Dendritic cell treated with granulocyte-macrophage colony-stimulating factor and Interleukin-4, amounts not matched to agents 40 ng/mL and 50 ng/mL, for 4 days (primary cell): Measurements from ENCODE around the gene SOX12.
"Not testable (repeated sequence)": the region's sequence is repeated elsewhere in the genome, so short reads cannot be mapped to it uniquely, and the experiment has no call there.

Experiments
- H3K27ac Mint-ChIP-seq: one replicate; pipeline ENCODE4 v1.8.0; 2022; ENCODE audit warnings: mild to moderate bottlenecking, mixed read lengths
- H3K27me3 Mint-ChIP-seq: one replicate; pipeline ENCODE4 v1.8.0; 2022; ENCODE audit warnings: mild to moderate bottlenecking, mixed read lengths
- H3K36me3 Mint-ChIP-seq: one replicate; pipeline ENCODE4 v1.8.0; 2022; ENCODE audit warnings: low read depth, mixed read lengths
- H3K4me1 Mint-ChIP-seq: one replicate; pipeline ENCODE4 v1.8.0; 2022; ENCODE audit warnings: low read depth, mixed read lengths
- H3K4me3 Mint-ChIP-seq: one replicate; pipeline ENCODE4 v1.8.0; 2022; ENCODE audit warnings: mild to moderate bottlenecking, moderate library complexity, mixed read lengths
- H3K9me3 Mint-ChIP-seq: one replicate; pipeline ENCODE4 v1.8.0; 2022; ENCODE audit warnings: mixed read lengths
- intact Hi-C: fragments of 100-400 bp; cut with micrococcal nuclease; formaldehyde crosslinking; loops from one replicate; pipeline ENCODE4 v1.15.0; 2022

Gene SOX12

DNA sequence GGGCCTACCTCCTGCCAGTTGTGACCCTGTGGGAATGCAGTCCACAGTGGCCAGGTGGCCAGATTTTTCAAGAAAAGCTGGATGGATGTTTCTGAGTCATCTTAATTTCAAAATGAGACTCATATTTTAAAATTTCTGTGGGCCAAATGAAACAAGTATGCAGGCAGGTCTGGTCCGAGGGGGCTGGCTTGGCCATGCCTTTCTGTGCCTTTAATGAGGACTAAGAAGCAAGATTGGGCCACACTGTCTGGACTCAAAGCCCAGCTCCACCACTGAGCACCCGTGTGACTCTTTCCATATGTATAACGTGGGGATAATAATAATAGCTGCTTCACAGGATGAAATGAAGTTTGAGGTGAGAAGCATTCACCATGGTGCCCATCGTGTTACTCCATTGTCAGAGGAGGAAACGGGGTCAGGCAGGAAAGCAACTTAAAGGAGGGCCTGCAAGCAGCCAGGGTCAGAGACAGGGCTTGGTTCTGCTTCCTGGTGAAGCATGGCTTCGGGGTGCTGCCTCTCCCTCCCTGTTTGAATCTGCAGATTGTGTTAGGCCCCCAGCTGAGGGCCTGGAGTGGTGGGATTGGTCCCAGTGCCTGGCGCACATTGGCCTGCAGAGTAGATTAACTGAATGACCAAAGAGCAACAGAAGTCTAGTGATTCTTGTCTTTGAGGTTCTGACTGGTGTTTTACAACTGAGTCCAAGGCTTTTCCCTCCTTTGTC, 3.8 kb downstream of the SOX12 start:
- Mint-ChIP-seq H3K27me3 (peaks cover 21% of the 10 kb centered on the region), H3K4me3 (no peak overlapping the region), H3K36me3 (no peaks in the 10 kb centered on the region), H3K9me3 (no peaks in the 10 kb centered on the region), H3K27ac (no peak overlapping the region), H3K4me1 (peaks cover 62% of the 10 kb centered on the region)
- intact Hi-C loops = no loop called here

DNA sequence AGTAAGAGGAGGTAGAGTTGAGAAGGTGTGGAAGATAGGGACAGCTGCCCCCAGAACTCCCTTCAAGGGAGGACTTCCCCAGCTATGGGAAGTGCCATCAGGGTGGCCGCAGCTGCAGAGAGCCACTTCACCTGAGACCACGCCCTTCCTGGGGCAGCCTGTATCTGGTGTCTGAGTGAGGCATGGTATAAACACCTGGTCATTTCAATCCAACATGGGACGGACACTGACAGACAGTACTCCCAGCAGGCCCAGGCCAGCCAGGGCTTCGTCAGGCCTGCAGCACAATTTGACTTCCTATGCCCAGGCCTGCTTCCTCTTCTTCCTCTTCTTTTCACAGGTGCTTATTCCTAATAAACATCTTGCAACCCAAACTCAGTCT, 4.5 kb downstream of the SOX12 start:
- intact Hi-C loops = loop anchor here (2.0 to 10.0 kb wide), 2 partner anchors 55 to 121 kb away; no protein-coding TSS in a partner anchor
- H3K36me3 Mint-ChIP-seq = no peaks in the 10 kb centered on the region
- peaks cover 21% of the 10 kb centered on the region for H3K27me3 Mint-ChIP-seq
- H3K4me1 Mint-ChIP-seq = peaks cover 58% of the 10 kb centered on the region
- no peak overlapping the region for H3K27ac Mint-ChIP-seq
- H3K9me3 Mint-ChIP-seq = no peaks in the 10 kb centered on the region
- no peak overlapping the region for H3K4me3 Mint-ChIP-seq

DNA sequence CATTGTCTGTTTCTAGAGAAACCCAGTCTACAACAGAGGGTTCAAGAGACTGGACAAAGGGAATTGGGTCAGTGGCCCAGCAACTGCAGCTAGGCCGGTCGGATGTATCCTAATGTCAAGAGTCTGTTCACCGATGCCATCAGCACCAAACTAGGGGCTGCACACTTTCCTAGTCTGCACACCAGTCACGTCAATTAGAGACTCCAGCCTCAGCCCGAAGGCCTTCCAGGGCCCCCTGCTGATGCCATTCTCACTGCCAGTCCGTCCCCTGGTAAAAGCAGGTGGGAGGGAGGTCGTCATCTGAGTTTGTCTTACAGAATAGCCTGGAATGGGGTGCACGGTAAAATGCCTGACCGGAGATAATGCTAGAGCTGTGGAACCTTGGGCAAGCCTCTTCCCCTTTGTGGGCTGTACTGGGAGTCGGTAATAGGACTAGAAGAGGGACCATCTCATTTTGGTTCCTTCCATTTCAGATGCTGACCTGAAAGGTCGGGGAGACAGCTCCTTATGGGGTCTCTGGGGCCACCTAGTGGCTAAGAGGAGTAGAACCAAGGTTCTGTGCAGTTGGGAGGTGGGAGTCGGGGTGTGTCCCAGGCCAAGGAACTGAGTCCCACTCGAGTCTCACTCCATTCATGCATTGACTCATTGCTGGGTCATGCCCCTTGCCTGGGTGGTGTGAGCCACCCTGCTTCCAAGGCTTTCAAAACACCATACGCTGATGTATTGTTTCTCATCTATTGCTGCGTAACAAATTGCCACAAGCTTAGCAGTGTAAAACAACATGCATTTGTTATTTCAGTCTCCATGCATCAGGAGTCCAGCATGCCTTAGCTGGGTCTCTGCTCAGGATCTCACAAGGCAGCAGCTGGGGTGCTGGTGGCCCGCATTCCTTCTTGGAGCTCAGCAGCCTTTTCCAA, 5.1 kb downstream of the SOX12 start:
- intact Hi-C loops = loop anchor here (2.0 to 10.0 kb wide), 2 partner anchors 56 to 122 kb away; no protein-coding TSS in a partner anchor
- no peak overlapping the region for H3K4me3 Mint-ChIP-seq
- peaks cover 21% of the 10 kb centered on the region for H3K27me3 Mint-ChIP-seq
- H3K27ac Mint-ChIP-seq = no peak overlapping the region
- no peaks in the 10 kb centered on the region for H3K9me3 Mint-ChIP-seq
- peaks cover 58% of the 10 kb centered on the region for H3K4me1 Mint-ChIP-seq
- H3K36me3 Mint-ChIP-seq = no peaks in the 10 kb centered on the region

DNA sequence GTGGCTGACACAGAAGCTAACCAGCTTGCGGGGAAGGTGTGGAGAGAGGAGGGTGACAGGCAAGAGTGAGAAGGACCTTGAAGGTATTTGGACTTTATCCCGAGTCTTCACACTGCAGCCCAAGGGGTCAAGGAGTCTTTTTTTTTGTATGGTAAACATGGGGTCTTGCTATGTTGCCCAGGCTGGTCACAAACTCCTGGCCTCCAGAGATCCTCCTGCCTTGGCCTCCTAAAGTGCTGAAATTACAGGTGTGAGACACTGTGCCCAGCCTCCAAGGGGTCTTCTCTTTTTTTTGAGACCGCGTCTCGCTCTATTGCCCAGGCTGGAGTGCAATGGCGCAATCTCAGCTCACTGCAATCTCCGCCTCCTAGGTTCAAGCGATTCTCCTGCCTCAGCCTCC, 9.2 kb downstream of the SOX12 start:
- no peaks in the 10 kb centered on the region for H3K36me3 Mint-ChIP-seq
- intact Hi-C loops = loop anchor here (10.0 kb wide), 1 partner anchor 60 kb away; no protein-coding TSS in a partner anchor

DNA sequence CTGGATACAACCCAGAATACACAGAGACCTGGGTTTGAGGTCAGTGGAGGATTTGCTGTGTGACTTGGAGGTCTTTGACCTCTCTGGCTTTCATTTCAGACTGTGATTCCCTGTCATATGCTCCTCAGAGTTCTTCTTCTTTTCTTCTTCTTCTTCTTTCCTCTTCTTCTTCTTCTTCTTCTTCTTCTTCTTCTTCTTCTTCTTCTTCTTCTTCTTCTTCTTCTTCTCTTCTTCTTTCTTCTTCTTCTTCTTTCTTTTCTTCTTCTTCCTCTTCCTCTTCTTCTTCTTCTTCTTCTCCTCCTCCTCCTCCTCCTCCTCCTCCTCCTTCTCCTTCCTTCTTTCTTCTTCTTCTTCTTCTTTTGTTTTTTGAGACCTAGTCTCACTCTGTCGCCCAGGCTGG, 10.7 kb downstream of the SOX12 start:
- Mint-ChIP-seq H3K27ac (peak overlapping the region; percentile 45), H3K4me1 (peaks cover 38% of the 10 kb centered on the region)
- not testable (repeated sequence) for H3K9me3 Mint-ChIP-seq, H3K4me3 Mint-ChIP-seq, H3K27me3 Mint-ChIP-seq, H3K36me3 Mint-ChIP-seq
- intact Hi-C loops = loop anchor here (10.0 kb wide), 1 partner anchor 61 kb away; no protein-coding TSS in a partner anchor

More for the DNA sequence above, 9.2 kb downstream of the SOX12 start:
- no peak overlapping the region for H3K27ac Mint-ChIP-seq
- H3K27me3 Mint-ChIP-seq = no peaks in the 10 kb centered on the region
- H3K9me3 Mint-ChIP-seq = peaks cover 9% of the 10 kb centered on the region
- H3K4me3 Mint-ChIP-seq = no peak overlapping the region
- H3K4me1 Mint-ChIP-seq = peaks cover 53% of the 10 kb centered on the region

DNA sequence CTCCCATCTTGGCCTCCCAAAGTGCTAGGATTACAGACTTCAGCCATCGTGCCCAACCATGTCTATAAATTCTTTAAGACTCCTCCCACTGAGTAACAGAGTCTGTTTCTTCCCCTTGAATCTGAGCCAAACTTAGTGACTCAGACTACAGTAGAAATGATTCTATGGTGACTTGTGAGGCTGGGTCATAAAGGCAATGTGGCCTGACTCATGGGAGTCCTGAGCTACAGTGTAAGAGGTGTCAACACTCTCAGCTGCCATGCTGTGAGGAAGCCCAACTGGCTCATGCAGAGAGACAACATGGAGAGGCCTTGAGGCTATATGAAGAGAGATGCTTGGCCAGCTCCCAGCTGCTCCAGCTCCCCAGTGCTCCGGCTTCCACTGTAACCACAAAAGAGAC, 16.3 kb downstream of the SOX12 start:
- Mint-ChIP-seq H3K9me3 (peaks cover 21% of the 10 kb centered on the region), H3K27ac (no peak overlapping the region), H3K36me3 (peaks cover 13% of the 10 kb centered on the region), H3K27me3 (peaks cover 9% of the 10 kb centered on the region), H3K4me1 (peaks cover 24% of the 10 kb centered on the region), H3K4me3 (no peak overlapping the region)
- intact Hi-C loops = no loop called here

DNA sequence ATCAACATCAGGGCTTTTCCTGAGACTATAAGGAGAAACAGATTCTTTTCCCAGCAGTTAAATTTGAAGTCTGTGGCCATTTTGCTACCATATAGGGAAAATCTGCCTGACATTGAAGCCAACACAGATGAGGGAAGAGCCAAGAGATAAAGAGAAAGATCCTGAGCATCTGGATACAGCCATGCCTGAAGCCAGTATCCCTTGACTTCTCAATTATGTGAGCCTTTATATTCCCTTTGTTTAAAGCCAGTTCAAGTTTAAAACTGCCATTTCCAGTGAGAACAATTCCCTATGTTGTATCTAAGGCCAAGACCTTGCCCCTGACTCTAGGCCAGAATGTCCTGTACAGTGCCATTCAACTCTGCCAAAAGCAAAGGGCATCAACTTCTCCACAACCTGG, 17.8 kb downstream of the SOX12 start:
- intact Hi-C loops = no loop called here
- Mint-ChIP-seq H3K36me3 (peaks cover 18% of the 10 kb centered on the region), H3K27ac (no peak overlapping the region), H3K27me3 (peaks cover 13% of the 10 kb centered on the region), H3K4me3 (no peak overlapping the region), H3K4me1 (peaks cover 16% of the 10 kb centered on the region), H3K9me3 (peaks cover 21% of the 10 kb centered on the region)

DNA sequence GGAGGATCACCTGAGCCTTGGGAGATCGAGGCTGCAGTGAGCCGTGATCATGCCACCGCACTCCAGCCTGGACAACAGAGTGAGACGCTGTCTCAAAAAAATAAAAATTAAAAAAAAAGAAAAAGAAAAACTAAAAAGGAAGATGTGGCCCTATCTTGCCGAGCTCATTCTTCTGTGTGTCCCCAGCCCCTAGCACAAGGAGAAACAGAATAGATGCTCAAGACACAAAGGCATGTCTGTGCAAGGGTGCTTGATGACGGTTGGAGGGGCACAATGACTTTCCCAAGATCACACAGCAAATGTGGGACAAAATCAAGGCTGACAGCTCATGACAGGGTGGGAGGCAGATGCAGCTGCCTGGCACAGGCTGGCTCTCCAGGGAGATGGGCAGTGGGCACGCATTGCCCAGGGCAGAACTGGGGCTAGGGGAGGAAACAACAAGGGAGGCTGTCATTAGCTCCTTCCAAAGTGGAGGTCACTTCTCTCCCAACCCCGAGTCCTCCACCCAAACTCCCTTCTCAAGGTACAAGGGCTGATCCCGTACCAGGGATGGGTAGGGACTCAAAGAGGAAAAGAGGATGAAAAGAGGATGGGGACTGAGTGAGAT, 20.8 kb downstream of the SOX12 start:
- Mint-ChIP-seq H3K4me1 (peaks cover 21% of the 10 kb centered on the region), H3K4me3 (peak overlapping the region; percentile 77), H3K27ac (peak overlapping the region; percentile 80), H3K36me3 (peaks cover 22% of the 10 kb centered on the region), H3K27me3 (peaks cover 17% of the 10 kb centered on the region), H3K9me3 (peaks cover 21% of the 10 kb centered on the region)
- intact Hi-C loops = no loop called here

DNA sequence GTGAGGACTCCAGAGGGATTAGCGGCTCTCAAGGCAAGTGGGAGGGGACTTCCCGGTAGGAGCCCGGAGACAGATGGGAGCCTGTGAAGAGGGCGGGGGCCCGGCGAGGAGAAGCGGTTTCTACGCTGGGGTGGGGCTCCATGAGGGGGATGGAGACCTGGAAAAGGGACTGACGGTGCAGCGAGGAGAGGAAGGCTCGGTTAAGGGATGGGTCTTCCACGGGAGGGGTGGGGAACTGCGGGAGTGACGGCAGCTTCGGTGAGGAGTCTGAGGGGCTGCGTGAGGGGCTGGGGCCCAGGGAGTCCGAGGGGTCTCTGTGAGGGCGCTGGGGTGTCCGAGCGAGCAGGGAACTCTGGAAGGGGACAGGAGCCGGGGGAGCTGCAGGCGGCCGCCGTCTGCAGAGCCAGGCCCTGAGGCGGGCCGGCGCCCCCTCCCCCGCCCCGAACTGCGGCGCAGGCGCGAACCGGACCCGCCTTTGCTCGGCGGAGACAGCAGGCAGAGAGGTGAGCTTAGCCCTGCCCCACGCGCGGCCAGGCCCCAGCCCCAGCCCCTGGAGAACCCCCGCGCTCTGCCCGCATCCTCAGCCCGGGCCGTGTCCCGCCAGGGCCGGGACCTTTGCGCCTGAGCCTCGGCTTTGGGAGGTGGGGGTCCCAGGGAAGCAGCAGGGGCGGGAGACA, 21.4 kb downstream of the SOX12 start, which contains the start of gene NRSN2:
TSS of gene NRSN2 (plus strand) at position 472 of the 677 bp plus-strand sequence. CDS start 2,533 bp downstream, outside the sequence.
- H3K27ac Mint-ChIP-seq = peak within 1 kb of the TSS; percentile 80
- peaks cover 16% of the 10 kb centered on the region for H3K9me3 Mint-ChIP-seq
- intact Hi-C loops = no loop called here
- H3K4me1 Mint-ChIP-seq = peaks cover 21% of the 10 kb centered on the region
- peak within 1 kb of the TSS; percentile 99 for H3K4me3 Mint-ChIP-seq
- peaks cover 17% of the 10 kb centered on the region for H3K27me3 Mint-ChIP-seq
- peaks cover 19% of the 10 kb centered on the region for H3K36me3 Mint-ChIP-seq

DNA sequence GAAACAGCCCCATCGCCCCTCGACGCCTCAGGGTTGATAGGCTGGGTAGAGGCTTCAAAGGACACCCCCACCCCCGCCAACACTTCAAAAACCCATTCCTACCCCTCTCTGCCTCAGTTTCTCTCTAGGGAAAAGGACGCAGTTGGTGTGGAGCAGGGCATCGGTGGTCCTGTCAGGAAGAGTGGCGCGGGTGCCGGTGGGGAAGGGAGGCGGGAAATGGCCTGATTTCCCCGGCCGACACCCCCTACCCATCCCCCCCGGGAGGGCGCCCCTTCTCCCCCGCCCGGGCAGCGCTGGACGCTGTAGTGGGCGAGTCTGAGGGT, 21.9 kb downstream of the SOX12 start:
- peaks cover 21% of the 10 kb centered on the region for H3K4me1 Mint-ChIP-seq
- intact Hi-C loops = no loop called here
- peaks cover 16% of the 10 kb centered on the region for H3K36me3 Mint-ChIP-seq
- peak overlapping the region; percentile 99 for H3K4me3 Mint-ChIP-seq
- peak overlapping the region; percentile 80 for H3K27ac Mint-ChIP-seq
- peaks cover 17% of the 10 kb centered on the region for H3K27me3 Mint-ChIP-seq
- H3K9me3 Mint-ChIP-seq = peaks cover 11% of the 10 kb centered on the region

DNA sequence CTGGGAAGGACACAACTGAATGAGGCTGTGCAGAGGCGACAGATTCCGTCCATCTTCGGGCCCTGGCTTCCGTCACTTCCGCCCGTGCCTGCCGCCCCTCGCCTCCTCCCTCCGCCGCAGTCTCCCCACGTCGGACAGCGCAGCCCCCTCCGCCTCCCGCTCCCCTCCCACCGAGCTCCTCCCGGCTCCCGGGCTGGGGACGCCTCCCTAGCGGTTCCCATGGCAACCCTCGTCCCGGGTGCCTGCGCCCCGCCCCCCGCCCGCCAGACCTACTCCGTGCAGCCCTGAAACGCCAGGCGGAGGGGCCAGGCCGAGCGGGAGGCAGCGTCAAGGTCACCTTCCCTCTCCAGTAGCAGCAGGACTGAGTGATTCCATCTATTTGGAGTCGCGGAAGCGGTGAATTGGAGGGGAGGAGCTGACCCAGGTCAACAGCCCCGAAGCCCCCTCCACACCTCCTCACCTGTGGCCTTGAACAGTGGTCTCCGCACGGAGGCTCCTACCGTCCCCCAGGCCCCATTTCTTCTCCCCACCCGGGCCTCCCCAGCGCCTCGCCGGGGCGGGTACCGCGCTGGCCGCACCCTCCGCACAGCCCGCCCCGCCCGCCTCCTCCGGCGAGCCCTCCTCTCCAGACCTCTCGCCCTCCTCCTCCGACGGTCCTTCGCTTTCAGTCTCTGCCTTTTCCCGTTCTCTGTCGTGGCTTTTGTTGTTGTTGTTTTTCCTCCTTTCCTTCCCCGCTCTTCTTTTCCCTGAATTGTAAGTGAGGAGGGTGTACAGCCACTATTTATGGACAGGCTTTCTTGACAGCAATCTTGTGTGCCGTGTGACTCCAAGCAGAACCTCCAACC, 22.5 kb downstream of the SOX12 start:
- intact Hi-C loops = no loop called here
- Mint-ChIP-seq H3K4me1 (peaks cover 21% of the 10 kb centered on the region), H3K36me3 (peaks cover 16% of the 10 kb centered on the region), H3K27ac (peak overlapping the region; percentile 80), H3K27me3 (peaks cover 17% of the 10 kb centered on the region), H3K4me3 (peak overlapping the region; percentile 99), H3K9me3 (peaks cover 10% of the 10 kb centered on the region)

DNA sequence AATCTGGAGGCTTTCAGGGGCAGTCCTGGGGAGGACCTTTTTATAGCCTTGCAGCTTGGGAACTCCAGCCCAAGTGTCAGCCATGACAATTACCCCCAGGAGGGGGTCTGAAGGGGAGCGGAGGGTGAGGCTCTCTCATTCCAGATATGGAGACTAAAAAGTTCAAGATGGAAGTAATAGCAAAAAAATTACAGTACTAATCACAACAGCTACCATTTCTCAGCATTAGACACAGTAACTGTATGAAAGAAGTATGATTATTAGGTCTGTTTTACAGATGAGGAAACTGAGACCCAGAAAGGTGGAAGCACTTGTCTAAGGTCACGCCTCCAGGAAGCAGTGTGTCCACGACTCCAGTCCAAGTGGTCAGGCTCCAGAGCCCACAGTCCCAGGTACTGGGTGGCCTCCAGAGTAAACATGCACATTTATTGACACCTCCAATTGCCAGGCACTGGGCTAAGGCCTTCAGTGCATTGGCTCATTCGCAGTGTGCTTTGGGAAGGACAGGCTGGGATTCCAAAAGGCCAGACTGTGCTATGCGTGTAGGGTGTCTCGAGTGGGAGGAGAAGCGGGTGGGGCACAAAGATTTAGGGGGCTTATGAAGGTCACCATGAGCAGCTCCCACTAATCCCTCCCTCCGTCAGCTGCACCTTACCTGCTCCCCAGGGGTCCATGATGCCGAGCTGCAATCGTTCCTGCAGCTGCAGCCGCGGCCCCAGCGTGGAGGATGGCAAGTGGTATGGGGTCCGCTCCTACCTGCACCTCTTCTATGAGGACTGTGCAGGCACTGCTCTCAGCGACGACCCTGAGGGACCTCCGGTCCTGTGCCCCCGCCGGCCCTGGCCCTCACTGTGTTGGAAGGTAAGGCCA, 23.9 kb downstream of the SOX12 start:
- H3K36me3 Mint-ChIP-seq = peaks cover 16% of the 10 kb centered on the region
- no peaks in the 10 kb centered on the region for H3K9me3 Mint-ChIP-seq
- H3K27ac Mint-ChIP-seq = no peak overlapping the region
- H3K27me3 Mint-ChIP-seq = peaks cover 17% of the 10 kb centered on the region
- intact Hi-C loops = no loop called here
- peaks cover 21% of the 10 kb centered on the region for H3K4me1 Mint-ChIP-seq
- no peak overlapping the region for H3K4me3 Mint-ChIP-seq
